Natural killer cell (primary cell): ENCODE data around the gene ACVR1C. TPM values are rescaled to one million over a fixed set of nuclear protein-coding genes. Genes with fewer than 3 reads are reported as not detected.

Experiments used
- ATAC-seq, 3 donors: fragments of 150-1000 bp in 2 of 3; fragments of 200-7000 bp in 1 of 3; cut with Tn5 transposase; 1 replicate in 1 of 3; 2 replicates in 2 of 3; pipeline ENCODE4 v1.10.0; 2021; ENCODE audit warnings: mild to moderate bottlenecking in 2 of 3, moderate library complexity in 2 of 3
- DNase-seq, 2 donors: peaks; one replicate each; pipeline versions ENCODE4 v3.0.0 to v3.0.0-alpha.2; 2013 to 2021; ENCODE audit warnings: mixed read lengths in 1 of 2
- H3K27ac ChIP-seq: one replicate; pipeline ENCODE4 v1.5.1; 2013; ENCODE audit warnings: mild to moderate bottlenecking, low read length
- H3K27me3 ChIP-seq: one replicate; pipeline ENCODE4 v1.6.1; 2013; ENCODE audit warnings: low read length; ENCODE audit not compliant: control insufficient read depth, insufficient read depth
- H3K36me3 ChIP-seq: one replicate; pipeline ENCODE4 v1.6.1; 2013; ENCODE audit warnings: low read length; ENCODE audit not compliant: control insufficient read depth, insufficient read depth
- H3K4me1 ChIP-seq: one replicate; pipeline ENCODE4 v1.6.1; 2013; ENCODE audit warnings: low read length; ENCODE audit not compliant: control insufficient read depth, insufficient read depth
- H3K4me3 ChIP-seq: one replicate; pipeline ENCODE4 v1.5.1; 2013; ENCODE audit warnings: low read length
- H3K9me3 ChIP-seq: one replicate; pipeline ENCODE4 v1.6.1; 2013; ENCODE audit warnings: low read length; ENCODE audit not compliant: control insufficient read depth, insufficient read depth
- H3K27ac Mint-ChIP-seq, 2 donors: one replicate each; pipeline ENCODE4 v1.8.0; 2022; ENCODE audit warnings: mild to moderate bottlenecking in 2 of 2, mixed read lengths in 2 of 2, moderate library complexity in 1 of 2
- H3K27me3 Mint-ChIP-seq, 2 donors: one replicate each; pipeline ENCODE4 v1.8.0; 2022; ENCODE audit warnings: low read depth in 2 of 2, mixed read lengths in 2 of 2
- H3K36me3 Mint-ChIP-seq: one replicate; pipeline ENCODE4 v1.8.0; 2022; ENCODE audit warnings: mixed read lengths
- H3K4me1 Mint-ChIP-seq, 2 donors: one replicate each; pipeline ENCODE4 v1.8.0; 2022; ENCODE audit warnings: mixed read lengths in 2 of 2
- H3K4me3 Mint-ChIP-seq: one replicate; pipeline ENCODE4 v1.8.0; 2022; ENCODE audit warnings: mild to moderate bottlenecking, moderate library complexity, mixed read lengths
- H3K9me3 Mint-ChIP-seq, 2 donors: one replicate each; pipeline ENCODE4 v1.8.0; 2022; ENCODE audit warnings: mixed read lengths in 2 of 2
- CTCF ChIP-seq: fragments of 200-600 bp; IDR thresholded peaks from one replicate; pipeline ENCODE4 v1.8.0; 2022; ENCODE audit warnings: antibody characterized with exemption
- WGBS: methylation state at CpG from one replicate; pipeline ENCODE4 v1.1.7; 2013; ENCODE audit warnings: missing lambda C conversion rate; ENCODE audit not compliant: insufficient coverage; 5-methylcytosine and 5-hydroxymethylcytosine counted together
- intact Hi-C: fragments of 100-400 bp; cut with micrococcal nuclease; formaldehyde crosslinking; loops from one replicate; pipeline ENCODE4 v1.14.2; 2022
- total RNA-seq, 4 donors: library from RNA; stranded (reverse); fragments of 120-200 nt in 1 of 4; gene quantifications; one replicate each; pipeline versions ENCODE4 v1.2.3 to v1.2.4, GENCODE V29; 2013 to 2022

Gene ACVR1C
- total RNA-seq, 3 donors from 2014 or later (not counting 1 experiment from before 2014, with no cell fraction given), result 0.05 to 0.45 (median 0.19) TPM

GRCh38 chr2:157487271-157487610, 141.4 kb downstream of the ACVR1C start:
- intact Hi-C loops, result no loop called here

GRCh38 chr2:157486596-157487270, 141.9 kb downstream of the ACVR1C start:
- H3K4me1 ChIP-seq, result no peaks in the 10 kb centered on the region
- no peaks in the 10 kb centered on the region for H3K9me3 ChIP-seq
- Mint-ChIP-seq H3K9me3 (no peaks in the 10 kb centered on the region), H3K4me3 (no peak overlapping the region), H3K27ac (no peak overlapping the region), H3K4me1 (no peaks in the 10 kb centered on the region), H3K36me3 (no peaks in the 10 kb centered on the region), H3K27me3 (peaks cover 0 to 5% of the 10 kb centered on the region in 2 donors)
- no peak for DNase-seq
- whole genome bisulfite sequencing, result 91% methylated on average over 4 of the region's 4 CpGs
- no peaks in the 10 kb centered on the region for H3K27me3 ChIP-seq
- no peak for TF ChIP-seq CTCF
- no peaks in the 10 kb centered on the region for H3K36me3 ChIP-seq
- H3K4me3 ChIP-seq, result no peak overlapping the region
- intact Hi-C loops, result no loop called here
- H3K27ac ChIP-seq, result no peak overlapping the region
- ATAC-seq, result no peak

More at GRCh38 chr2:157487271-157487610, 141.4 kb downstream of the ACVR1C start:
- peaks cover 0 to 5% of the 10 kb centered on the region in 2 donors for H3K27me3 Mint-ChIP-seq
- H3K9me3 Mint-ChIP-seq, result no peaks in the 10 kb centered on the region
- no peak for ATAC-seq
- peaks cover 0 to 2% of the 10 kb centered on the region in 2 donors for H3K4me1 Mint-ChIP-seq
- no peak overlapping the region for H3K27ac Mint-ChIP-seq
- H3K36me3 ChIP-seq, result no peaks in the 10 kb centered on the region
- H3K4me1 ChIP-seq, result no peaks in the 10 kb centered on the region
- H3K27me3 ChIP-seq, result no peaks in the 10 kb centered on the region
- no peak overlapping the region for H3K4me3 Mint-ChIP-seq
- no peaks in the 10 kb centered on the region for H3K9me3 ChIP-seq
- H3K4me3 ChIP-seq, result no peak overlapping the region
- TF ChIP-seq CTCF, result no peak
- no peak for DNase-seq
- WGBS, result 90% methylated on average over 1 of the region's 1 CpG
- H3K27ac ChIP-seq, result no peak overlapping the region
- H3K36me3 Mint-ChIP-seq, result no peaks in the 10 kb centered on the region

GRCh38 chr2:157480182-157480961, 148.3 kb downstream of the ACVR1C start:
- H3K27ac ChIP-seq, result no peak overlapping the region
- ATAC-seq (no peak), DNase-seq (no peak)
- Mint-ChIP-seq H3K36me3 (no peaks in the 10 kb centered on the region), H3K27me3 (no peaks in the 10 kb centered on the region), H3K27ac (peak overlapping the region in 1 of 2 donors; percentile 42), H3K4me3 (no peak overlapping the region), H3K4me1 (peaks cover 6 to 8% of the 10 kb centered on the region in 2 donors), H3K9me3 (no peaks in the 10 kb centered on the region)
- intact Hi-C loops, result no loop called here
- TF ChIP-seq CTCF, result no peak
- no peaks in the 10 kb centered on the region for H3K27me3 ChIP-seq
- peaks cover 4% of the 10 kb centered on the region for H3K4me1 ChIP-seq
- H3K4me3 ChIP-seq, result no peak overlapping the region
- no peaks in the 10 kb centered on the region for H3K9me3 ChIP-seq
- H3K36me3 ChIP-seq, result no peaks in the 10 kb centered on the region
- WGBS, result 75% methylated on average over 3 of the region's 3 CpGs
